NCI-H2196 treated with DMSO at 0.1 percent for 48 hours (cell line): Measurements from ENCODE around the gene HAP1.
"Not testable (repeated sequence)": the region's sequence is repeated elsewhere in the genome, so short reads cannot be mapped to it uniquely, and the experiment has no call there.

Source experiments
- DNase-seq: peaks from one replicate; lab custom pipeline; 2025; ENCODE audit not compliant: unreplicated experiment; lab: John Stamatoyannopoulos, UW

HAP1 gene

GRCh38 chr17:41692722-41693521, 41.5 kb downstream of the HAP1 start:
- no peak for DNase-seq

GRCh38 chr17:41691031-41691777, 43.2 kb downstream of the HAP1 start:
- no peak for DNase-seq

DNA sequence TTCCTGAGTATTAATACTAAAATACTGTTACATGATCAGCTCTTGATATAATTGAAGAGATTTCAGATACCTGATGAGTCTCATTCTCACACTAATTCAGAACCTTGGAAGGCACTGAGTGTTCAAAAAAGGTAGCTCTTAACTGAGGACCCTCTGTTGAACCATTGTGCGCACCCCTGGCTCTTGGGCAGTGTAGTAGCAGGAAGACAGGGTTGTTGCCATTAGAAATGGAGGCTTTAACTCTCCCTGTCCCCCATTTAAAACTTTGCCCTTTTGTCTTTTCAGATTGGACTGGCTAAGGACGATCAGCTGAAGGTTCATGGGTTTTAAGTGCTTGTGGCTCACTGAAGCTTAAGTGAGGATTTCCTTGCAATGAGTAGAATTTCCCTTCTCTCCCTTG, 43.9 kb downstream of the HAP1 start:
- no peak for DNase-seq

DNA sequence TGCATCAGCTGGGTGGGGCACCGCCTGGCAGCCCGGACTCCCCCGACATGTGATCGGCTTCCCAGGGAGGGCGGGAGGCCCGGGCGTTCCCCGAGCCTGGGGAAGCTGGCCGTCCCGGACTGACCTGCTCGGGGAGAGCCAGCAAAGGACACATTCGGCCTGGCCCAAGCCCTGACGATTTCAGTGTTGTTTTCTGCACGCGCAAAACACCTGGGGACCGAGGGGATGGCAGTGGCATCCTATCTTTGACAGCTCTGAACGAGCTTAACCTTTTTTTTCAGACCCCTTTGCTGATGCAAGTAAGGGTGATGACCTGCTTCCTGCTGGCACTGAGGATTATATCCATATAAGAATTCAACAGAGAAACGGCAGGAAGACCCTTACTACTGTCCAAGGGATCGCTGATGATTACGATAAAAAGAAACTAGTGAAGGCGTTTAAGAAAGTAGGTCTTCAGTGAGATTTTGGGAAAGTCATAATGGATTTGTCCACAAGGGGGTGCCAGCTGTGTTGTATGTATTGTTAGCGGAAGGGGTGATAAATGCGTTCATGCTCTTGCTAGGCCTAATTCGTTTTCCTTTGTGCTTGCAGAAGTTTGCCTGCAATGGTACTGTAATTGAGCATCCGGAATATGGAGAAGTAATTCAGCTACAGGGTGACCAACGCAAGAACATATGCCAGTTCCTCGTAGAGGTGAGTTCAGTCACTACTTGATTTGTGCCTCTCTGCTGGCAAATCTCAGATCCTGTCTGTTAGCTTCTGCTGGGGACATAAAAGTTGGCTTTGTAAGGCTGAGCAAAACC, 44.7 kb downstream of the HAP1 start:
- DNase-seq = no peak

DNA sequence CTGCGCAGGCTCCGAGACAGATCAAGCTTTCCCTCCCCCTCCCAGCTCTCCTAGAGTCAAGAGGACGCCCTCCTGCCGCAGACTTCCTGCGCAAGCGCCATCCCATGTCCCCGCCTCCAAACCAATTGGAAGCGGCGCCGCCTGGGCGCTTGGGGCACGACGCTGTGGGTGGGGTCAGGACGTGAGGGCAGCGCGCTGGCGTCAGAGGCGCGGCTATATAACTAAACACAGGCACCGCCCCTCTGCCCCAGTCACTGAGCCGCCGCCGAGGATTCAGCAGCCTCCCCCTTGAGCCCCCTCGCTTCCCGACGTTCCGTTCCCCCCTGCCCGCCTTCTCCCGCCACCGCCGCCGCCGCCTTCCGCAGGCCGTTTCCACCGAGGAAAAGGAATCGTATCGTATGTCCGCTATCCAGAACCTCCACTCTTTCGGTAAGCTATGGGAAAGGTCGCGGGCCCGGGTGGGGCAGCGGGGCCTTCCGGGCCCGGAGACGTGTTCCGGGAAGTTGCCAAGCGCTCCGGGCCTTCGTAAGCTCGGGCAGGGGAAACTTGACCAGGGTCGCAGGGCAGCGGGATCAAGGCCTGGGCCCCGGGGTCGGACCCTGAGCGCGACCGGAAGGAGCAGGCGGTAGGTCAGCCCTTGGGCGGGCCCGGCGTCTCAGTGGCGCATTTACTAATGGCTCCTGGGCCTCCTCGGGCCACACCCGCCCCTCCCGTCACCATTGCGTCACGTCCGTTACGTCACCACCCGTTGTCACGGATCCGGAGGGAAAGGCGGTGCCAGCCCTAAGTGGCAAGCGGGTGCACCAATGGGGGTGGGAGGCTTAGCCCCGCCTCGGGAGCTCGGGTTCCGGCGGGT, 45.6 kb downstream of the HAP1 start, which contains the start of gene EIF1:
EIF1 (plus strand) TSS at position 245 of the 856 bp plus-strand sequence; CDS start at position 399, 154 bp downstream.
- DNase-seq = peak; percentile 91

- DNase-seq = peak; percentile 28
Observed at GRCh38 chr17:41687828-41688640, 46.4 kb downstream of the HAP1 start.

DNA sequence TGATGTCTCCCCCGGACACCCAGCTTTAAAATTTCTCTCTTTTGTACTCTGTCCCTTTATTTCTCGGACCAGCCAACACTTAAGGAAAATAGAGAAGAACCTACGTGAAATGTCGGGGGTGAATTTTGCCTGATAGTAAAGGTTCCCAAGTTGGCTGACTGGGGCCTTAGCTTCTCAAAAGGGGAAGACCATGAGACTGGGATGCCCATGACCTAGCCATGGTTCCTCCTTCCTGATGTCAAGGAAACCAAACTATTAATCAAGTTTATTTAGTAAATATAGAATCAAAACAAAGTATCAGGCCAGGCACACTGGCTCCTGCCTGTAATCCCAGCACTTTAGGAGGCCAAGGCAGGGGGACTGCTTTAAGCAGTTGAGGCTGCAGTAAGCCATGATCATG, 48.2 kb downstream of the HAP1 start:
- DNase-seq = no peak

DNA sequence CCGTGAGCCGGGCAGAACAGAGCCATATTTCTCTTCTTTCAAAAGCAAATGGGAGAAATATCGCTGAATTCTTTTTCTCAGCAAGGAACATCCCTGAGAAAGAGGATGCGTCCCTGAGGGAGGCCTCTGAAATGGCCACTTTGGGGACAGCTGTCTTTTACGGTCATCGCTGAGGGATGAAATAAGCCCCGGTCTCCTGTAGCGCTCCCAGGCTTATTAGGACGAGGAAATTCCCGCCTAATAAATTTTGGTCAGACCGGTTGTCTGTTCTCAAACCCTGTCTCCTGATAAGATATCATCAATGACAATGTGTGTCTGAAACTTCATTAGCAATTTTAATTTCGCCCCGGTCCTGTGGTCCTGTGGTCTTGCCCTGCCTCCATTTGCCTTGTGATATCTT, 48.7 kb downstream of the HAP1 start:
- not testable (repeated sequence) for DNase-seq

DNA sequence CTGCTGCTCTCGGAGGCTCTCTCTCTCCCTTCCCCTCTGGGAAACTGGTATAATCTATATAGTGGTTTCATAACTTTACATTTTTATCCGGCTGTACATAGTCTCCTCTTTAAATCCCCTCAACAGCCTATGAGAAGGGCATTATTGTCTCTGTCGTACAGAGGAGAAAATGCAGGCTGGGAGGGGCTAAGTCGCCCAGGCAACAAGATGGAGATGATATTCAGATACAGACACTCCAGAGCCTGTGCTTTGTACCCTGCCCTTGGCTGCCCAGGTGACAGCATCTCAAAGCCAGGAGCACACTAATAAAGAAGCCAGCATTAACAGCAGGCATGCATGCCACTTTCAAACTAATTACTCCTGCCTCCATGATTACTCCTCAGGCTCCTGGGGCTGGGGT, 50.4 kb downstream of the HAP1 start:
- DNase-seq = no peak

DNA sequence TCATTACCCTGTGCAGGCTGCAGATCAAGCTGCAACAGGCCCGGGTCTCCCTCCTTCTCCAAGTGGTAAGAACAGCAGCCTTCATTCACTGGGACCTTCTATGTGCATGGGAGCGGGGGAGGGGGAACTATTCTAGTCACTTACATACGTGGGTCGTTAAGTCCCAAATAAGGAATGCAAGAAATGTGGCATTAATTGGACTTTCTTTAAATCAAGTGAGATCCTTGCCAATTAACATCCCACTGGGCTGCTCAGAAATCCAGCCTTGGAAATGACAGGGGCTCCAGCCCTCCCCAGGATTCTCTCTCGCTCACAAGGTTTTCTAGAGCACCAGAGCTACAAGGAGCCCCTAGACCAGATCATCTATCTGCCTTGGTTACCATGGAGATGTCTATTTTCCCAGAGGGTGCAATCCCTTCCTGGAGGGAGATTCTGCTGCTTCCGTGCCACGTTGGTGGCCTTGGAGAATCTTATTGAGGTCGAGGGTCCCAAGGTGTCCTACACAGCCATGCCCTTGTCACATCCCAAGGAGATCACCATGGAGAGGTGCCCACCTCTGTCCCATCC, 50.9 kb downstream of the HAP1 start:
- DNase-seq = no peak

DNA sequence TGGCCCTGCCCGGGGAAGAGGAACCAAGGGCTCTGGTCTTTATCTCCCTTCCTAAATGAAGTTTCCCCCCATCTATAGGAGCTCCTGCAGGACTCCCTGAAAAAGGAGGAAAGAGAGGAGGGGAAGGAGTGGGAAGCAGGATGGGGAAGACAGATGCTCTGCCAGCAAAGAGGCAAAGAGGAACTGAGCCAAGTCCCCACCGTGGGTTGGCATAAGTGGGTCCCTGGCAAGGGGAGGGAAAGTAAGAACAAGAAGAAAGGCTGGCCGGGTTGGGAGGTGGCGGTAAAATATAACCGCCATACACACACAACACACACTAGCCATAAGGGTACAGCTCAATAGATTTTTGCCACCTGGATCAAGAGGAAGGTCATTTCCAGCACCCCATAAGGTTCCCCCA, 51.8 kb downstream of the HAP1 start:
- DNase-seq = no peak

- DNase-seq = no peak
Observed at GRCh38 chr17:41681776-41682175, 52.7 kb downstream of the HAP1 start.

DNA sequence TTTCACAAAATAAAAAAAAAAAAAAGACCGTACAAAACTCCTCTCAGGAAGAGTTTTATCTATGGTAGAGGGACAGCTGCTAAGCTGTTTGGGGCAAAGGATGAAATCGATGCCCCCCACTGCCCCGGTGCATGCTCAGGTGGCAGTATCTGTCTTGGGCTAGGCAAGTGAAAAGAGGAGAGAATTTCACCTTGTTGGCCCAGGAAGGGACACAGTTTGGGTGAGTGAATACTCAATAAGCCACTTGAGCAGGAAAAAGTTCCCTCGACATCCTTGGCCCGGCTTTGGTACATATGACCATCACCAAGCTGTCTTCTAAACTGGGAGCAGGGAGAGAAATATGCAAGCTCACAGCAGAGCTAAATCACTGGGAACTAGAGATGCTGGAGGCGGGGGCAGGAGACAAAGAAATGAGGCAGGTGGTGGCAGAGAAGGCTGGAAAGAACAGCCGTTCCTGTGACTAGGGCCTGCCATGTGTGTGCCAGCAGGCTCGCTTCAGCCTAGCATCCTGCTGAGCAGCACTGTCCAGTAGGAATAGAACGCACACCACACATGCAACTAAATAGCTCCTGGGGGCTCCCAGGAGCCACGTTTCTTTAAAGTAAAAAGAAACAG, 53.9 kb downstream of the HAP1 start:
- peak; percentile 5 for DNase-seq

DNA sequence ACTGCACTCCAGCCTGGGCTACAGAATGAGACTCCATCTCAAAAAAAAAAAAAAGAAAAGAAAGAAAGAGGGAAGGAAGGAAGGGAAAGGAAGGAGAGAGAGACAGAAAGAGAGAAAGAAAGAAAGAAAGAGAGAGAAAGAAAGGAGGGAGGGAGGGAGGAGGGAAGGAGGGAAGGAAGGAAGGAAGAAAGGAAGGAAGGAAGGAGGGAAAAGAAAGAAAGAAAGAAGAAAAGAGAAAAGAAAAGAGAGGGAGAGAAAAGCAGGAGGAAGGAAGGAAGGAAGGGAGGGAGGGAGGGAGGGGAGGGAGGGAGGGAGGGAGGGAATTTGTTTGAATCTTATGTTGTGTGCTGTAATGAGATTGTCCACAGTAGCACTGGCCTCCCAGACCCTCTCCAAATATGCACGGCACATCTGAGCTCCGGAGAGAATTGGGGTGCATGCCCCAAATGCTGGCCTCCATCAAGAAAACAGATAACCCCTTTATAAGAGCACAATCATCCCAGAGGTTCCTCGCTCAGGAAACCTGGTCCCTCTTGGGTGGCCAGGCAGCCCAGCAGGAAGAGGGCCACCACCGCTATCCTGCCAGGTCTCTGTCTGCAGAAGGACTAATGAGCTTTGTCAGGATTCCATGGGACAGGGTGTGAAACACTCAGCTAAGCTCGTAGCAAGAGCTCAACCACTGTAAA, 54.6 kb downstream of the HAP1 start:
- no peak for DNase-seq

DNA sequence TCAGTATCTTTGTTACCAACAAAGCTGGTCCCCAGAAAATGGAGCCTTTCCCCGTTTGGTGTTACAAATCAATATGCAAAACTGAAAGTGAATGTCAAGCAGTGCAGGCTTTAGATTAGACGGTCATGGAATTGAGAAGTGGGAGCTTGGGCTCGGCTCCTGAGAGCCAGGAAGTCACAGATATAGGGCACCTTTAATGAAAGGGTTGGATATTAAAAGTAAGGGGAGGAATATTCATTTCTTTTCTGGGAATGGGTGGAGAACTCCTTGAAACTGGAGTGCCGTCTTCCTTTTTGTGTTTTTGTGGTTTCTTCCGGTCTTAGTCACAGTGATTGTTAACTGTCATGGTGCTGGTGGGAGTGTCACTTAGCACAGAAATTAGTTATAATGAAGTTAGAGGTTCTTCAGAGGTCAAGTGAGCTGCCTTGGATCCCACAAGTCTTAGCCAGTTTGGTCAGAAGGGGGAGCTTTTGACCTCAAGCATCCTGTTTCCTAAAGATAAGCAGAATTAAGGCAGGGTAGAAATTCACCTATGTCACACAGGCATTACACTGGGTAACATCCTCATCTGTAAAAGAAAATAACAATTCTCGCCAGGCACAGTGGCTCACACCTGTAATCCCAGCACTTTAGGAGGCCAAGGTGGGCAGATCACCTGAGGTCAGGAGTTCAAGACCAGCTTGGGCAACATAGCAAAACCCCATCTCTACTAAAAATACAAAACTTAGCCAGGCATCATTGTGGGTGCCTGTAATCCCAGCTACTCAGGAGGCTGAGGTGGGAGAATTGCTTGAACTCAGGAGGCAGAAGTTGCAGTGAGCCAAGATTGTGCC, 55.3 kb downstream of the HAP1 start:
- DNase-seq = no peak

DNA sequence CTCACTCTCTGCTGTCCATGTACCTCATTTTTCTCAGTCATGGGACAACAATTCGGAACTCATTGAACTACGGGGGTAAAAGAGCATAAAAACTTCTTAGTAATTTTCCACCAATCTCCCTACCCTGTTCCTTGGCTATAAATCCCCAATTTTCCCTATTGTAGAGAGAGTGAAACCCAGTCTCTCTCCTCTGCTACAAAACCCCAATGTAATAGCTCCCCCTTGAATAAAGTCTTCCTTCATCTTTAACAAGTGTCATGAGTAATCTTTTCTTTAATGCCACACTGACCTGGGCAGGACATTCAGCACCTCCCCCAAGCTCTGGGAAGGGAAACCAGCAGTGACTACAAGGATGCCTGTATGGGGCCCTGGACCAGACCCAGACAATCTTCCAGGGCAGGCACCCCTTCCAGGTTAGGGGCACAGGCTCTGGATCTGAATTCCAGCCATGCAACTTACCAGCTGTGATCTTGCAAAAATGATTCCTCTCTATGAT, 56.0 kb downstream of the HAP1 start:
- DNase-seq = no peak

DNA sequence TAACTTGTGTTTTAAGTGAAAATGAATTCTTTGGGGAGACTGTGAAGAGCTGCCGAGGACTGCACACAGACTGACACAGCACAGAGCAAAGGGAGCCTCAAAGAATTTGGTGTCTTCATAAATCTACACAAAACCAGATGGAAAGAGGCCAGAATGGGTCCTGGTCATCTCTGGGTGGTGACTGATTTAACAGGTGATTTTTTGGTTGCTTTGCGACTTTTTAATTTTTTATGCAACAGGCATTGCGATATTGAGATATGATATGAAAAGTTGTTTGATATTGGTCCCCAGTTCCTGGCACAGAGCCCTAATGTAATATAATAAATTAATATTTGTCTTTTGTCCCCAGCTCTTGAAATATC, 58.4 kb downstream of the HAP1 start:
- no peak for DNase-seq
